RWPE2 (cell line): ENCODE data around the gene ZNF423.

Source experiments
- ATAC-seq: fragments of 200-7000 bp; cut with Tn5 transposase; 3 replicates; pipeline ENCODE4 v1.9.1; 2021; ENCODE audit warnings: low read depth
- DNase-seq: peaks from one replicate; pipeline ENCODE4 v3.0.0-alpha.2; 2020; ENCODE audit warnings: low spot score
- H3K27ac ChIP-seq: fragments of 450-650 bp; 2 replicates; pipeline ENCODE4 v1.5.1; 2017; ENCODE audit warnings: mild to moderate bottlenecking; ENCODE audit not compliant: poor library complexity, severe bottlenecking
- H3K27me3 ChIP-seq: fragments of 250-450 bp; sonication (Bioruptor Pico); 2 replicates; pipeline ENCODE4 v1.5.1; 2021; ENCODE audit warnings: mild to moderate bottlenecking, moderate library complexity; ENCODE audit not compliant: insufficient read depth, poor library complexity, severe bottlenecking
- H3K36me3 ChIP-seq: fragments of 250-450 bp; sonication (Bioruptor Pico); 2 replicates; pipeline ENCODE4 v1.5.1; 2020; ENCODE audit warnings: low read depth, mild to moderate bottlenecking, moderate library complexity
- H3K4me1 ChIP-seq: fragments of 250-450 bp; sonication (Bioruptor Pico); 2 replicates; pipeline ENCODE4 v1.5.1; 2021; ENCODE audit warnings: mild to moderate bottlenecking, moderate library complexity; ENCODE audit not compliant: insufficient read depth, poor library complexity, severe bottlenecking
- H3K4me3 ChIP-seq: fragments of 250-450 bp; sonication (Bioruptor Pico); 2 replicates; pipeline ENCODE4 v1.5.1; 2021; ENCODE audit warnings: mild to moderate bottlenecking, moderate library complexity; ENCODE audit not compliant: severe bottlenecking
- H3K9me3 ChIP-seq: fragments of 250-450 bp; sonication (Bioruptor Pico); 2 replicates; pipeline ENCODE4 v1.5.1; 2021; ENCODE audit warnings: mild to moderate bottlenecking, moderate library complexity; ENCODE audit not compliant: severe bottlenecking
- CTCF ChIP-seq: fragments of 450-650 bp; IDR thresholded peaks from one replicate; pipeline ENCODE4 v1.5.1; 2017; ENCODE audit warnings: mild to moderate bottlenecking, moderate library complexity; ENCODE audit not compliant: poor library complexity, severe bottlenecking

The ZNF423 gene

DNA sequence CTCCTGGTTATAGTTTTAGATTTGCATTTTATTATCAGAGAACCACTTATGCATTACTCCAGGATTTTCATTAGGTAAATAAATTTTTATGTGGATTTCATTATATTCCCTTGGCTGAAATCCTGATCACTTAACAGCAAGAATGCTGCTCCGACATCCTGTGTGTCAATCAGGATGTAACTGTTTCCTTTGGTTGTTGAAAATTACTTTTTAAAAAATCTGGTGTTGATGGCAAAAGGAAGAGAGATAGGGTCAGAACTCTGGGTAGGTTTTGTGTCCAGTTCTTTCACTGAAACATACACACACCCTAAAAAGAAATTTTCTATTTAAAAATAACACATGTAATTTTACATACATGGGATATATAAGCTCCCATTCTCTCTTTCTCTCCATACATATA lies 30.9 kb downstream of the ZNF423 start:
- no peak for DNase-seq
- no peak for ATAC-seq
- H3K4me3 ChIP-seq: no peak overlapping the region
- TF ChIP-seq CTCF: no peak
- H3K9me3 ChIP-seq: no peaks in the 10 kb centered on the region
- H3K27me3 ChIP-seq: no peaks in the 10 kb centered on the region
- no peaks in the 10 kb centered on the region for H3K4me1 ChIP-seq
- no peaks in the 10 kb centered on the region for H3K36me3 ChIP-seq
- H3K27ac ChIP-seq: no peak overlapping the region

GRCh38 chr16:49824593-49824992 lies 31.3 kb downstream of the ZNF423 start:
- ATAC-seq (no peak), DNase-seq (no peak)
- H3K36me3 ChIP-seq: no peaks in the 10 kb centered on the region
- H3K4me3 ChIP-seq: no peak overlapping the region
- H3K4me1 ChIP-seq: no peaks in the 10 kb centered on the region
- H3K27me3 ChIP-seq: no peaks in the 10 kb centered on the region
- no peak overlapping the region for H3K27ac ChIP-seq
- no peaks in the 10 kb centered on the region for H3K9me3 ChIP-seq
- no peak for TF ChIP-seq CTCF

DNA sequence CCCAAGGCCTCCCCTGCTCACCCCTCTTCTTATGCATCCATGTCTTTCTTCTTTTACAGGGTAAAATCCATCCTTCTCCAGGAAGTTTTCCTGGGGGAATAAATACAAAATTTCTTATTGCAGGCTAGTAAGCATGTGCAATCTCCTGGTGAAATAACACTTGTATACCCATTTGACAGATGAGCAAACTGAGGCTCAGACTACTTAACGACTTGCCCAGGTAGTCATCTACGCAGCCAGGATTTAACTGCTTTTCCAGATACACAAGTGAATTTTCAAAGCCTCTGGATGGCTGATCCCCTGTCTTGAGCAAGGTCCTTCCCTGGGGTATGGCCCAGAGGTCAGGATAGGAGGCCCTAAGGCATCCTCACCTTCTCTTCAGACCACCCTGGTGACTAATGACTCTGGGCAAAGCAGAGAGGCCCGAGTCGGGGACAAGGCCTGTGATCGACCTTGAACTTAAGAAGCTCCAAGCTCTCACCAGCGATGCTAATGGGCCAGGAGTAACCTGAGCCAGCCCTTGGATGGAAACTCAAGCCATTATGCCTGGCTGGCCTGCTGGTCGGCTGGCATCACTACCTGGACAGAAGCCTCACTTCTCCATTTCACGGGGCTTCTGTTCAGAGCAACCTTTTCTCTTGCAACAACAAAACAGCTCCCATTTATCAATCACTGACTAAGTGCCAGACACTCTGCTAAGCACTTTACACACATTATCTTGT lies 33.1 kb downstream of the ZNF423 start:
- H3K27ac ChIP-seq: no peak overlapping the region
- no peaks in the 10 kb centered on the region for H3K9me3 ChIP-seq
- no peaks in the 10 kb centered on the region for H3K36me3 ChIP-seq
- ATAC-seq (no peak), DNase-seq (no peak)
- no peak for TF ChIP-seq CTCF
- H3K4me1 ChIP-seq: no peaks in the 10 kb centered on the region
- no peak overlapping the region for H3K4me3 ChIP-seq
- no peaks in the 10 kb centered on the region for H3K27me3 ChIP-seq

DNA sequence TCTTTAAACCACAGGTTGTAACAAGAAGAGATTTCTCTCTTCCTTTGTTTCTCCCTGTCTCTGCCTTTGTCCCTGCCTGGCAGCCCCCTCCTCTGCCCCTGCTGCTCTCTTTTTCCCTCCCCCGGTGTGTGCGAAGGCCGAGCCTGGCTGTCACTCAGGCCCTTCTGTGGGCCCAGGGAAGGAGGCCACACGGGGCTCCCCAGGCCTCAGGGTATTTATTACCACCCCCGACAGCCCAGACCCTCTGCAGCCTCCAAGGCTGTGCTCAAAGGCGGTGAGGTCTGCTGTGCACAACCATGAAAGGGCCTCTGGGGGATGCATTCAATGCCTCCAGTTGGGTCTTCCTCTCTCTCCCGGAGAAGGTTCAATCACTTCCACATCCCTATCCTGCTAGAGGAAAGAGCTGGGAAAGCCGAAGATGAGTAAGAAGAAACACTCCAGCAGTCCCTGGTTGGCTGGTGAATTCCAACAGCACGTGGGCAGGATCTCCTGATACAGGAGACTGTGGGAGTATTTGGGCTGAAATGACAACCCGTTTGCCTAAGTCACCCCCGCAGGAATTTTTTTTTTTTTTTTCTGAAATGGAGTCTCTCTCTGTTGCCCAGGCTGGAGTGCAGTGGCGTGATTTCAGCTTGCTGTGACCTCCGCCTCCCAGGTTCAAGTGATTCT lies 34.2 kb downstream of the ZNF423 start:
- H3K4me3 ChIP-seq: no peak overlapping the region
- H3K9me3 ChIP-seq: no peaks in the 10 kb centered on the region
- no peak overlapping the region for H3K27ac ChIP-seq
- no peak for ATAC-seq
- H3K36me3 ChIP-seq: no peaks in the 10 kb centered on the region
- H3K27me3 ChIP-seq: no peaks in the 10 kb centered on the region
- no peak for TF ChIP-seq CTCF
- no peaks in the 10 kb centered on the region for H3K4me1 ChIP-seq
- DNase-seq: no peak

DNA sequence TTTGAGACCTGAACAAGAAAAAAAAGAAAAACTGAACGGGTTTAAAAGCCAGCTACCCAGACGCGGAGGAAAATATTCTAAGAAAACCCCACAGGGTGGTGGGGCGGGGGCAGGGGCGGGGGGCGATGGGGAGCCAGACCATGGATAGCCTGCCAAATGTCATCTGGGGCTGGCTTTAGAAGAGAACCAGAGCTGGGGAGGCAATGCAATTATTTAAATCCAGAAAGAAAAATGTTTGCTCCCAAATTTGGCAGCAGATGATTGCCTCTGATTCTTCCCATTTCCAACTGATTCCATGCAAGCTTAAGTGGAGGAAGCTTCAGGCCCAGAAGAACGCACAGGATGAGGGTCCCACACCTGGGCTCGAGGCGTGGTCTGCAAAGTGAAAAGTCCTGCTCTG lies 34.8 kb downstream of the ZNF423 start:
- Histone ChIP-seq H3K27ac (no peak overlapping the region), H3K27me3 (no peaks in the 10 kb centered on the region), H3K4me1 (no peaks in the 10 kb centered on the region), H3K4me3 (no peak overlapping the region), H3K36me3 (no peaks in the 10 kb centered on the region), H3K9me3 (no peaks in the 10 kb centered on the region)
- no peak for TF ChIP-seq CTCF
- no peak for DNase-seq
- no peak for ATAC-seq
